Amygdala (tissue), 56 donors: ENCODE results near the gene MUC2.

Experiments
- DNase-seq, 56 donors: peaks; one replicate each; lab custom pipeline; 2025; lab: John Stamatoyannopoulos, UW

Gene MUC2

DNA sequence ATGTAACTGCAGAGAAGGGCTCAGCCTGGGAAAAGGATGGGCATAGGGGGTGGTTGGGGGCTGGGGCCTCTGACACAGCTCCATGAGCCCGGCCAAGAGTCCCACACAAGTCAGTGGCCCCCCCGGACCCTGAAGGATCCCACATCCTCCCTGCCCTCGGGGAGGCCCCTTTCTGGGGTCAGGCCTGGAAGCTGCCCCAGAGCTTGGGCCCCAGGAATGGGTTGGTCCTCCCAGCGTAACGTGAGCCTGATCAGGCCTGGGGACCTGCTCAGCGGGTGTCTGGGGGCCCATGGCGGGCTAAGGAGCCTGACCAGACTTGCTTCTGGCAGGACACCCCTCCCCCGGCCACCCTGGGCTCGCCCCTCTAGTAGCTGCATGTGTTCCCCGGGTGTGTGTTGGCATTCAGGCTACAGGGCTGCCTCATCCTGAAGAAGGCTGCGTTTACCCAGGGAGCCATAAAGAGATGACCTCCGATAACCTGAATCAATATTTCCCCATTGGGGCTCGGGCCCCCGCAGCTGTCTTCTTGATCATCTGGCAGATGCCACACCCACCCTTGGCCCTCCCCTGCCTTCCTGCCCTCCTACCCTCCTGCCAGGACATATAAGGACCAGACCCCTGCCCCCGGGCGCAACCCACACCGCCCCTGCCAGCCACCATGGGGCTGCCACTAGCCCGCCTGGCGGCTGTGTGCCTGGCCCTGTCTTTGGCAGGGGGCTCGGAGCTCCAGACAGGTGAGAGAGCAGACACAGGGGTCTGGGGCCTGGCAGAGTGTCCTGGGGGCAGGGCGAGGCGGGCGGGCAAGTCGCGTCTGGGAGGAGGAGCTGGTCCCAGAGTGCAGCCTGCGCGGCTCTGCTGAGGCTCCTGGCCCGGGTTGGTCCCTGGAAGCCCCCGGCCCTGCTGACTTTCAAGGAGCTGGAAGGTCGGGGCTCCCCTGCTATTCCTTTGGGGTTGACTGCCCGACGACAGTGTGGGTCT is at the start of gene MUC2:
TSS of gene MUC2 (plus strand) at position 631 of the 978 bp plus-strand sequence.
- no peak for DNase-seq

DNA sequence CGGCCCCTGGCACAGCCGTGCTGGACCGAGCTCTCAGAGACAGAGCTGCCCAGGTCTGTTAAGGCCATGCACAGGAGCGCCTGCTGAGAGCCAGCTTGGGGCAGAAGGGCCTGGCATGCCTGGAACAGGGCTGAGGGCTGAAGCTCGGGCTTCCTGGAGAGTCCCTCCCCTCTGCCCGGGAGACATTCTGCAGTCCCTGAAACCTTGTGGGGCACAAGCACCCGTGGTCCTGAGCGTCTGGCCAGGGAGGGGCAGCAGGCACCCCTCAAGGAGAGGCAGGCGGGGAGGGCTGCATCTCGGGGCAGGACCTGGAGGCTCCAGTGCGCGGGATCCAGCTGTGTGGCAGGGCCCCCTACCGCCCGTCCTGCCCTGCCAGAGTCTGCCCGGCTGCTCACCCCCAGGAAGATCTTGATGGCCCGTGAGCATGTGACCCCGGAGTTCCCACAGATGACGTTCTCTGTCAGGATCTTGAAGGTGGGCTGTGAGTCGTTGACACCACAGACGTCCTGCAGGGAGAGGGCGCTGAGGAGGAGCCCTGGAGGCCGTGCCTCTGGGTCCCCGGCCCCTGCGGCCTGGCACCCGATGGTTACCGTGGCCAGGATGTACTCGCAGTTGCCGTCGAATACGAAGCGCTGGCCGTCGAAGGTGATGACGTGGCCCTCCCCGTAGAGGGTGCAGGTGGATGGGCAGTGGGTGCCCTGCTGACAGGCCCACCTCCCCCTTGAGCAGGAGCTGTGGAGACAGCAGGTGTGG is 49.1 kb upstream of the MUC2 start:
- DNase-seq: no peak

DNA sequence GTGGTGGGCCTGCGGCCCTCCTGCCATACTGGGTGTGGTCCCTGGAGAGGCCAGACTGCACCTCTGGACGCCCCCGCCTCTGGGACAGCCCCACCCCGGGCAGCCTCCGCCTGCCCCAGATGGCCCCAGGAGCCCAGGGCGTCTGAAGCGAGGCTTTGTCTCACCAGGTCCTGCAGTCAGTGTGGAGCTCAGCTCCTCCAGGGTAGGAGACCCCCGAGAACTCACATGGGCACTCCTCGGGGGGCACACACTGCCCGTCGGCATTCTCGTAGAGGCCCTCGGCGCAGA is 48.6 kb upstream of the MUC2 start:
- DNase-seq: no peak

DNA sequence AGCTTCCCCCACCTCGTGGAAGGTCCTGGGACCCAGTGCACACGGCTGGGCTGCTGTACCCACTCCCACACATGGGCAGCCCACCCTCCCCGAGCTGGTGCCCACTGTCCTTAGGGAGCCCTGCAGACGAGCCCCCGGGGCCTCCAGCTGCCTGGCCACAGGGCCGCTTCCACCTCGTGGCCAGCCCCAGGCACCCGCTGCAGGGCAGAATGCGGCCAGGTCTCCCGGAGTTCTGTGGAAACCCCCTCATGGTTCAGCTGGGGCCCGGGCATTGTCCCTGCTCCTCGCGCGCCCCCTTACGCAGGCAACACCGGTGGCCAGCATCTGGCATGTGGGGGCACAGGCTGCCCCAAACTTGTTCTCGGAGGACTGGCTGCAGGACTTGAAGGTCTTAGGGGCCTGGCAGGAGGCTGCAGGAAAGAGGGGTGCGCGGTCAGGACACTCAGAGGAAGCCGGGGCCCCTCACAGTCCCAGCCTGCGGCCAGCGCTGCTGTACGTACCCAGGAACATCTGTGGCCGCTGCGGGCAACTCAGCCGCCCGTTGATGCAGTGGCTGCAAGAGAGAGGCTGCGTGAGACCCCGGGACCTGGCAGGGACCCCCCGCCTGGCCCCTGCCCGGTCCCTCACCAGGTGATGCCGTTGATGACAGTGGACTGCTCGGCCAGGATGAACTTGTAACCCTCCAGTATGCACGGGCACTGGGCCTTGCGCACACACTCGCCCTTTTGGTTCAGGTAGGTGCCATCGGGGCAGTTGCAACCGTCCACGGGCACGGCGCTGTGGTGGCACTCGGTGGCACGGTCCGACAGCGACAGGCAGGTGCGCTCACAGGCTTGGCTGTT is 47.8 kb upstream of the MUC2 start:
- DNase-seq: no peak

DNA sequence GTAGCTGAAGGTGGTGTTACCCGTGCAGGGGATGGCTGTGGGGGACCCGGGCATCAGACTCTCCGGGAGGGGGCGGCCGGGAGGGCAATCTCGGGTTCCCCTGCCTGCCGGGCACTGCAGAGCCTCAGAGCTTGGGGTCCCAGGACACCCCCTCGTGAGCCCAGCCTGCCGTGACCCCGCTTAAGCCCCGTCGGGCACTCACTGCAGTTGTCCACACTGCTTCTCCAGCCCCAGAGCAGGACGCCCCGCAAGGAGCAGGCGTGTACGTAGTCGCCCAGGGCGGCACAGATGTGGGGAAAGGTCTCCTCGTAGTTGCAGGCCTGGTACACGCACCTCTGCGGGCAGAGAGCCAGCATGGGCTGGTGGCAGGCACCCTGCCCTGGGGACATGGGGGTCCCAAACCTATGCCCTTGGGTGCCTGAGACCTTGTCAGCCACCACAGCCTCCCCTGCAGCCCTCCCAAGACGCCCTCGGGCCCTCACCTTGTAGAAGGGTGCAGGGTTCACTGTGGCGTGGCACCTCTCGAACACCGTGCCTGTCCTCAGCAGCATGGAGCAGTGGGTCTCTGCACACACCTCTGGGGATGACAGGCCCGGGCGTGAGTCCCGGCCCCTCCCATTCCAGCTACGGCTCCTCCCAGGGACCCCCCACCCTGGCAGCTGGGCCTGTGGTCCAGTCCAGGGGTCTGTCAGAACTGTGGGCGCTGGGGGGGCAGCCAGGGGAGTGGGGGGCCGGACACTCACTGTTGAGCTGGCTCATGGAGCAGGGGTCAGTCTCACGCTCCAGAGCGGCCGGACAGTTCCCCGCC is 47.0 kb upstream of the MUC2 start:
- DNase-seq: no peak

DNA sequence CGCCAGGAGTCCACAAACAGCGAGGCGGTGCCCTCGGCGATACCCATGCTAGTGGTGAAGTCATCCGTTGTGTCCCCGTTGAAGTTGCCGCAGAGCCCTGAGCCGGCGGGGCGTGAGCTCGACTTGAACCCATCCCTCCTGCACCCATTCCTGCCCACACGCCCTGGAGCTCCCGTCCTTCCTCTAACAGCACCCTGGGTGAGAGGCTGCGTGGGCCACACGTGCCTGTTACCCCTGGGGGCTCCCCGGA is 46.5 kb upstream of the MUC2 start:
- no peak for DNase-seq

DNA sequence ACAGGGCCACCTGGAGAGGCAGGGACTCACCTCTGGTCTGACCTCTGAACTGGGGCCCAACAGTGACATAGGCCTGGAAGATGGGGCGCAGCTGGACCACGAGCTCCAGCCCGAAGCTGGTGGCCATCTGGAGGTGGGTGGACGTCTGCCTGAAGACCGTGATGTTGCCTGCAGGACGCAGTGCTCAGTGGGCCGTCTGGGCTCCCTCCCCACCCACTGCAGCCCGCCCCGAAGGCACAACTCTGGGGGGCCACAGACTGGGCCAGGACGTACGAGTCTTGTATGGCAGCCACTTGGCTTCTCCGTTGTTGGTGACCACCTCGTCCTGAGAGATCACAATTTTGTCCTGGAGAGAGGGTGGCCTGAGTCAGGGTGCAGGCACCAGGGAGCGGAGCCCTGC is 46.1 kb upstream of the MUC2 start:
- no peak for DNase-seq

DNA sequence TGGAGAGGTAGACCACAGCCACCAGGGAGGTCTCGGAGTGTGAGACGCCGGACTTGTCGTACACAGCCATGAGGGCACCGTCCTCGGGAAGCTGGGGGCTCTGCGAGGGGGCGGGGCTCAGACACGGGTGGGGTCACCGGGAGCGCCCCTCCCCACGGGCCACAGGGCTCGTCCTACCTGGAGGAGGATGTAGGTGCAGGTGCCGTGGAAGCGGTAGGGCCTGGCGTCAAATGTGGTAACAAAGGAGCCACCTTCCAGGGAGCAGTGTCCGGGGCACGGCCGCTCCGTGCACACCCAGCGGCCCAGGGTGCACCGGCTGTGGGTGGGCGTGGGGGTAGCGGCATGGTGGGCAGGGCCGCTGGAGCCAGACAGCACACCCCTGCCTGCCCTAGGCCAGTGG is 45.6 kb upstream of the MUC2 start:
- no peak for DNase-seq

DNA sequence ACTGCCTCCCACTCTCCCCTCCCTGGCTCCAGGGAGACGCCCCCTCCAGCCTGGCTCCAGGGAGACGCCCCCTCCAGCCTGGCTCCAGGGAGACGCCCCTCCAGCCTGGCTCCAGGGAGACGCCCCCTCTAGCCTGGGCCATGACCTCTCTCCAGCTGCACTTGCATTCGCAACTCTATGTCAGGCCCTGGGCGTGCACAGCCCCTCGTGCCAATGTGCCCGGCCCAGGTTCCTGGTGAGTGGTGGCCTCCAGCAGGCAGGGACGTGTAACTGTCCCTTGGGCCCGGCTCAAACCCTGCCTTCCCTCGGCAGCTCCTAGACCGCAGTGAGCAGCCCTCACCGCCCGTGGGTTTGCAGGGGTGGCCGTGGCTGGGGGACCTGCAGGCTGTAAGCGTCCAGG is 45.0 kb upstream of the MUC2 start:
- DNase-seq: no peak

DNA sequence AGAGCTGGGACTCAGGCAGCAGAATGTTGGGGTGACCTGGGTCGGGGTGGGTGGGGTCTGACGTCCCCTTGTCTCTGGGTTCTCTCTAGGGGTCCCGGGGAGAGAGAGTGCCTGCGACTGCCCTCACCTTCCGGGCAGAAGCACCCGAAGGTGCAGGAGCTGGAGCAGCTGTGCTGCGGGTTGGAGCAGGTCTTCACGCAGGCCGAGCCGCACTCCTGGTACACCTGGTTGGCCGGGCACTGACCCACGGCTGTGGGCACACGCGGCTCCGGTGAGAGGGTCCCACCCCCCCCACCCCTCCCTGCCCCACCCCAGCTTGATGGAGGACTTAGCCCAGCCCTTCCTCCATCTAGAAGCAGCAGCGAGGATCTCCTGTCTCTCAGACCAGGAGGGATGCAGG is 44.6 kb upstream of the MUC2 start:
- DNase-seq: no peak

DNA sequence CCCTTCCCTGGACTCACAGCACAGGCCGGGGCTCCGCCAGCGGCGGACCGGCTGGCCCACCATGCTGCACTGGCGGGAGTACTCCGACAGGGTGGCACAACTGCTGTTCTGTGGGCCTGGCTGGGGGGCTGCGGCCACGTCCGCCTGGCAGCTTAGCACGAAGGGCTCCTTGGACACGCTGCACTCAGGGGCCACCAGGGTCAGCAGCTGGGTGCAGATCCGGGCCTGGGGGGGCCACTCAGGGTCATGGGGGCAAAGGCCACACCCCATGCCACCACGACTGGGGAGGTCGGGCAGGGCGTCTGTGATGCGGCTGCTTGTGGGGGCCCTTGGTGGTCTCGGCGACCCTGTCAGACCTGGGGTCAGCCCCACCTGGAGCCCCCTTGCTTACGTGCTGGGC is 44.1 kb upstream of the MUC2 start:
- no peak for DNase-seq

DNA sequence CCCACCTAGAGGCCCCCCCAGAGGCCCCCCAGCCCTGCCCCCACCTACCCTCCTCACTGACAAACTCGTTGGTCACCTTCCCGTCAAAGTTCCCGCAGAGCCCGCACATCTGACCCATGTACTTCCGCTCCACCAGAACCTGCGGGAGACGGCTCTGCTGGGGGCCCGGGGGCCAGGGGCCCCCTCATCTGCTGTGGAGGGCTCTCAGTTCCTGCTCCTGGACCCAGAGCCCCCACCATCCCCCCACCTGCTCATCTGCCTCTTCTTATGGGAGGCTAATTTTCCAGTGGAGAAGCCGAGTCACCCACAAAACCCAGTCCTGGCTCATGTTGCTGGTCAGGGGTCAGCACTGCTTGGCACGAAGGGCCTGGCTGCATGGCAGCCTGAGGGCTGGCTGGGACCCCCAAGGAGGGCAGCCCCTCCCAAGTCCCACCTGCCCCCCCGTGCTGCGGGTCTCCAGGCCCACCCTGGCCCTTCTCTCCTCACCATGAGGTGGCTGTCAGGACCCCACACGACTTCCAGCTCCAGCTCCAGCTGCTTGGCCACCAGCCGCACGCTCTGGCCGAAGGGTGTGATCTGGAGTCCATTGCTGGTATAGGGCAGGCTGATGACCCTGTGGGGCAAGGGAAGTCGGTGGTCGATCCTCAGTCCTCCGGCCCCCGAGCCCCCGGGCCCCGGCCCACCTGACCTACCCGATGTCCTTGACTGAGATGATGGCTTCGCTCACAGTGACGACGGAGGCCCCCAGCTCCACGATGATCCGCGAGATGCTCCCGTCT is 43.4 kb upstream of the MUC2 start:
- no peak for DNase-seq

DNA sequence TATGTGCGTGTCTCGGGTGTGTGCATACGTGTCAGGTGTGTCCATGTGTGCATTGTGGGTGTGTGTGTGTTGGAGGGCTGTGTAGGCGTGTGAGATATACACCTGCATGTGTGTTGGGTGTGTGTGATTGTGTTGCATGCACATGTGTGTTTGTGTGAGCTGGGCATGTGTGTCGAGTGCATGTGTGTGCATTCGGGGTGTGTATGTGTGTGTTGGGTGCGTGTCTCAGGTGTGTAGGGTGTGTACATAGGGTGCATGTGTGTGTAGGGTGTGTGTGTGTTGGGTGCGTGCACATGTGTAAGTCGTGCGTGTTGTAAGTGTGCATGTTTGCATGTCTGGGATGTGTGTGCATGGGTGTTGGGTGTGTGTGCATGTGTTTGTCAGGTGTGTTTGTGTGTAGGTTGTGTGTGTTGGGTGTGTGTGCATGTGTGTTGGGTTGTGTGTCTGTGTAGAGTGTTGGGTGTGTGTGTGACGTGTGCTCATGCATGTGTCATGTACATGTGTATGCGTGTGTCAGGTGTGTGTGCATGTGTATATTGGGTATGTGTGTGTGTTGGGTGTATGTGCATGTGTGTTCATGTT is 42.3 kb upstream of the MUC2 start:
- DNase-seq: no peak

DNA sequence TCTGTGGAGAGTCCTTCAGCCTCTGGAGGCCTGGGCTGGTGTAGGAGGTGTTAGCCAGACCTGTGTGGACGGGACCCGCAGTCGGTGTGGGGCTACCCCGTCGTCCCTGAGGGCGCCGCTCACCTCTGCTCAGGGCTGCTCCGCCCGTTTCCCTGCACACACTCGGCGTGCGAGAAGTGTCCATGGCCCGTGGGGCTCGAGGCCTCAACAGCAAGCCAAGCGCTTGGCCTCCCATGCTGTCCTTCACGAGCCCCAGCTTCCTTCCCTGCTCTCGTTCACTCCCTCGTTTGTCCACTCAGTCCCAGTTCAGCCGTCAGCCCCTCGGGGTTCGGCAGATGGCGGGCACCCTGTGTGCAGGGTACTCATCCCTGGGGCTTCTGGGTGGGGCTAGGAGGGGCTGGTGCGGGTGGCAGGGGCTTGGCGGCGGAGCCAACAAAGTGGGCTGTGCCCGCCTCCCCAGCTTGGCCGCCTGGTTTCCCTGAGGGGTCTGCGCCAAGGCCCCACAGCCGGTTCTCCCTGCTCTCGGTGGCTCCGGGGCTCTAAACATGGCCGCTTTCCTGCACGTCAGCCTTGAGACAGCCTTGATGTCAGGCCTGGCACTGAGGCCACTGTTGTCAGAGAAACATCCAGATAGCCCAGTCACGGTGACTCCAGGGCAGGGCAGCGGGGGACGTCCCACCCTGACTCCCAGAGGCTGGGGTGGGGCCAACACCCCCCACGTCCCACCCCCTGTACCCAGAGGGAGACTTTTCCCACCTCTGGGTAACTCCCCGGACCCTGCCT is 41.5 kb upstream of the MUC2 start:
- no peak for DNase-seq

DNA sequence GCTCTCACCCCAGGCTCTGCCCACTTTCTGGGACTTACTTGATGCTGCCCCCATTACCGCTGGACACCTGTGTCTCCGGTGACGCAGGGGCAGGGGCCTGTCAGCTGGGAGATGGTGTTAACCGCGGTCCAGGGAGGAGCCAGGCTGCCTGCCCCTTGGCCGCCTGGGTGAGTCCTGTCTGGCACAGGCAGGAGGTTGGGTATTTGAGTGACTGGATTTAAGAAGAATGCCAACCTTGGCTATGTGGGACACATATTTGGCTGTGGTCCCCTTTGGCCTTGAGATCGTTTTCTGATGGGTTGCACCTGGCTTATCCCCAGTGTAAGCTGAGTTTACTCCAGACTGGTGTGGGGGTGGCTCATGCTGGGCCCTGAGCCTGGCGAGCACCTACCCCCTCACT is 40.7 kb upstream of the MUC2 start:
- no peak for DNase-seq

DNA sequence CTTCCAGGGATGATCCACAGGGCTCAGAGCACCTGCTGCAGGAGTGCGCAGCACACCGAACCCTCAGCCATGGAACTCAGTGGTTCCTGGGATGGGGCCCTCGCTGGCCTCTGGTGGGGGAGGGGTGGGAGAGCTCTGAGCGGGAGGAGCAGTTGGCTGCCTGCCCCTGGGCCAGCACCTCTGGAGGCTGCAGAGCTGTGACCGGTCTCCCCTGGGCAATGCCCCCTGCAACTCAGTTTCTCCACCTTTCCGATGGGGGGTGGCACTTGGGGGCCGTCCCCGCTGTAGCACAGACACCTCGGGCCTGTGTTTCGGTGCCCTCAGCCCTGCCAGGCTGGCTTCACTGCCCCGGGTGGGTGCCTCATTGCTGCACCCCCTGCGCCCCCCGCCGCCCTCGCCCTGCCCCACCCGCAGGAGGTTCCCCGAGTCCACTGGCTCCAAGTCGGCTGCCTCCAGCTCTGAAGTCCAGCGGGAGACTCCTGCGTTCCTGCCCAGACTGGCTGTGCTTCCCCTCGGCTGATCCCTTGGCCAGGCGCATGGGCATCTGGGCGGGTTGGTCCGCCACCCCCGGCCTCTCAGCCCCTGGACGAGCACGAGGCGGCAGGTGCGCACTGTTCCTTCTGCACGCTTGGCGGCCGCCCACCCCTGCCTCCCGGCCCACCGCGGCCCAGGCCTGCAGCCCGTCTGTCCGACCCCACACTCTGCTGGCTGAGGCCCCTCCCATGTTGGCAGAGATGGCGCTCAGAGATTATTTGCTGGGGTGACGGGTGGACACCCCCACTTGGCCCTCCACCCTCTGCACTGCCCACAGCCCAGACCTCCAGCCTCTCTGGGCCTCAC is 40.0 kb upstream of the MUC2 start:
- no peak for DNase-seq

DNA sequence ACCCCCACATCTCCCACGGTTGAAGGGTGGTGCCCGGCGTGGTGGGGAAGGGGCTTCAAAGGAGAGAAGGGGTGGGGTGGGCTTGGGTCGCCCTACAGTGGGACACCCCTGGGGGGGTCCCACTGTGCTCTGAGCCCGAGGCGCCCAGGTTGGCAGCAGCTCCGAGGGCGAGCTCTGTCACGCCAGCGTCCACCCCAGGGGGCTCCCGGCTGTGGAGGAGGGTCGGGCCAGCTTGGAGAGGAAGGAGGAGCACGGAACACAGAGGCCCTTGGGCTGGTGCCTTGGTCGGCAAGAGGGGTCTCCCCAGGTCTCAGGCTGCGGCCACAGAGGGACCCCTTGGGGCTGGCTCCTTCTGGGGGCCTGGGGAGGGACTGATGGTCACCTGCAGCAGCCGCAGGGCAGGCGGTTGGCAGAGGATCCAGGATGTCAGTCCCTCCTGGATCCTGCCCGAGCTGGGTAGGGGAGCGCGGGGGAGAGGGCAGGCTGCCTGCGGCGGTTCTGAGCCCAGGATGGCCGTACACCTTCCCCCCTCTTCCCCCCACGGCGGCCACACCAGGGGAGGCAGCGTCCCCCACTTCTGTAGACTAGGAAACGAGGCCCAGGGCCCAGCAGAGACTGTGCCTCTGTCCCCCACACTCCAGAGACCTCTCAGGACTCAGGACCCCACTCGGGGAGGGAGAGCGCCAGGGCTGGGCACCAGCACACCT is 38.9 kb upstream of the MUC2 start:
- no peak for DNase-seq
